Central memory CD8-positive, alpha-beta T cell (primary cell): ENCODE data around the gene CEACAM21.

Experiments used
- ATAC-seq: fragments of 150-1000 bp; cut with Tn5 transposase; replicated peaks from 2 replicates; pipeline ENCODE4 v1.10.0; 2022; ENCODE audit warnings: mild to moderate bottlenecking, moderate FRiP score, moderate number of reproducible peaks; ENCODE audit not compliant: poor library complexity, severe bottlenecking; ENCODE audit errors: extremely low read depth
- DNase-seq, 2 donors: peaks; one replicate each; pipeline ENCODE4 v3.0.0; 2021; ENCODE audit warnings: low spot score in 2 of 2
- H3K27ac Mint-ChIP-seq: one replicate; pipeline ENCODE4 v1.8.0; 2022; ENCODE audit warnings: low read depth, mild to moderate bottlenecking, moderate library complexity, mixed read lengths
- H3K27me3 Mint-ChIP-seq: one replicate; pipeline ENCODE4 v1.8.0; 2022; ENCODE audit warnings: mixed read lengths
- H3K36me3 Mint-ChIP-seq: one replicate; pipeline ENCODE4 v1.8.0; 2022; ENCODE audit warnings: mild to moderate bottlenecking, moderate library complexity, mixed read lengths; ENCODE audit not compliant: insufficient read depth
- H3K4me1 Mint-ChIP-seq: one replicate; pipeline ENCODE4 v1.8.0; 2022; ENCODE audit warnings: mixed read lengths
- H3K4me3 Mint-ChIP-seq: one replicate; pipeline ENCODE4 v1.8.0; 2022; ENCODE audit warnings: mild to moderate bottlenecking, moderate library complexity, mixed read lengths
- H3K9me3 Mint-ChIP-seq: one replicate; pipeline ENCODE4 v1.8.0; 2022; ENCODE audit warnings: mixed read lengths

Gene CEACAM21

DNA sequence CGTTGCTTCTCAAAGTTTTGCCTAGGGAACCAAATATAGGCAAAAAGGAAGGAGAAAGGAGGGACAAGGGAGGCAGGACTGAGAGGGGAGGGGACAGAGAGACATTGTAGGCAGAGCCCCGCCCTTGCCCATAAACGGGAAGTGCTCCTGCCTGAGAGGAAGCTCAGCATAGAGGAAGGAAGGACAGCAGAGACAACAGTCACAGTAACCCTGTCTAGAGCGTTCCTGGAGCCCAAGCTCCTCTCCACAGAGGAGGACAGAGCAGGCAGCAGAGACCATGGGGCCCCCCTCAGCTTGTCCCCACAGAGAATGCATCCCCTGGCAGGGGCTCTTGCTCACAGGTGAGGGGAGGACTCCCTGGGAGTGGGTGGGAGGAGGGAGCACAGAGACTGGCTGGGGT, at the start of gene CEACAM21:
Gene CEACAM21 (plus strand): TSS at position 169 of the 400 bp plus-strand sequence. CDS start 109 bp downstream, at position 278.
- no peaks in the 10 kb centered on the region for H3K27me3 Mint-ChIP-seq
- H3K27ac Mint-ChIP-seq, result no peak within 1 kb of the TSS
- DNase-seq (no peak), ATAC-seq (peak; percentile 70)
- H3K9me3 Mint-ChIP-seq, result no peaks in the 10 kb centered on the region
- peaks cover 22% of the 10 kb centered on the region for H3K4me1 Mint-ChIP-seq
- peak within 1 kb of the TSS; percentile 36 for H3K4me3 Mint-ChIP-seq
- H3K36me3 Mint-ChIP-seq, result peaks cover 8% of the 10 kb centered on the region

DNA sequence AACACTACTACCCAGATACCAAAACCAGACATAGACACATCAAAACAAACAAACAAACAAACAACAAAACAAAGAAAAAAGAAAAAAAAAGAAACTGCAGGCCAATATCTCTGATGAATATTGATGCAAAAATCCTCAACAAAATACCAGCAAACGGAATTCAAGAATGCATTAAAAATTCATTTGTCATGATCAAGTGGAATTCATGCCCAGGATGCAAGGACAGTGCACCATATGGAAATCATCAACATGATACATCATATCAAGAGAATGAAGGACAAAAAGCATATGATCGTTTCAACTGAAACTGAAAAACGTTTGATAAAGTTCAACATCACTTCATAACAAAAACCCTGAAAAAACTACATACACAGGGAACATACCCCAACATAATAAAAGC, 48.9 kb upstream of the CEACAM21 start:
- Mint-ChIP-seq H3K36me3 (peaks cover 8% of the 10 kb centered on the region), H3K27ac (no peak overlapping the region)

DNA sequence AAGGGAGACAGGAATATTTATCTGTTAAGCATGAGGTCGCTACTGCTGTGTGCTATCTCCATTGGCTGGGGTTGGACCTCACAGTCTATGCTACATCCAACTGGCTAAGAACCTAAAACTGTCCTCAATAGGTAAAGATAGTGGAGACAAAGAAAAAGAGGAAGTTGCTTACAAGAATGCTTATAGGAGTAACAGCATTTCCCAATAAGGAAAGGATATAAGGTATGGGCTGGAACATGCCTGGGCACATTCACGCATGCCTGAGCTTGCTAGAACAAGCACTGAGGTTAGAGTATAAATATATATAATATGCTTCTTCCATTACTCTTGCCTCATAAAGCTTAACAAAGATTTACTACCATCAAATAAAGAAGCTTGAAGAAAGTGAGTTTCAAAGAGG, 47.9 kb upstream of the CEACAM21 start:
- Mint-ChIP-seq H3K9me3 (no peaks in the 10 kb centered on the region), H3K27ac (no peak overlapping the region), H3K27me3 (peaks cover 48% of the 10 kb centered on the region), H3K36me3 (peaks cover 7% of the 10 kb centered on the region), H3K4me1 (peaks cover 39% of the 10 kb centered on the region), H3K4me3 (no peak overlapping the region)
- DNase-seq, result no peak
- no peak for ATAC-seq

More for the DNA sequence above, 48.9 kb upstream of the CEACAM21 start:
- H3K4me1 Mint-ChIP-seq, result peaks cover 43% of the 10 kb centered on the region
- H3K27me3 Mint-ChIP-seq, result peaks cover 50% of the 10 kb centered on the region
- H3K9me3 Mint-ChIP-seq, result no peaks in the 10 kb centered on the region
- H3K4me3 Mint-ChIP-seq, result no peak overlapping the region
- DNase-seq, result no peak
- ATAC-seq, result no peak

DNA sequence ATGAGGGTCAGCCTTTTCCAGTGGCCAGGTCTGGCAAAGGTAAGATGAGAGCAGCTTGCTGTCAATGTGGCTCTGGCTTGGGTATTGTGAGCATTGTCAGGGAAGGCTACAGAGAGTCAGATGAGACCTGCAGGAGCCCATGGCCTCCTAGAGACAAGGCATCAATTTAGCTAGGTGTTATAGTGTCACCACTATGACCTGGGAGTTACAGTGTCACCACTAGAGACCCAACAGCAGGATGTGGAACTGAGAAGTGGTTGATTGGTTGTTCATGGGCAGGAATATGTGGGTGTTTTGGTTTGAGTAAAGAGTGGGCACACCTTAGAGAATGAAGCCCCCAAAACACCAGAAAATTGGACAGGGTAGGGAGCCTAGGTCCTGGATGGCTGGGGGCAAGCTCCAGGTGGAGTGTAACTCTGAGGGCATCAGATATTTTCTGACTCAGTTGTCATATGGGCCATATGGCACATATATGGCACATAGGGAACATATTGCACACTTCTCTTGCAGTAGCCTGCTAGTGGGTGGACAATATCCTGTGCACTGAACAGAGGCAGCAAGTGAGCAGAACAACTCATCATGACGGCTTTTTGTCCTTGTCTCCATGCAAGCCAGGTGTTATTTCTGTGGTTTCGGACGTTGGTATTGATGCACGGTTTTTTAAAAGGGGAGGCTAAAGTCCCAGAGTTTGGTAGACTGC, 46.3 kb upstream of the CEACAM21 start:
- Mint-ChIP-seq H3K27ac (peak overlapping the region; percentile 83), H3K36me3 (peaks cover 7% of the 10 kb centered on the region), H3K27me3 (peaks cover 40% of the 10 kb centered on the region), H3K4me1 (peaks cover 49% of the 10 kb centered on the region), H3K9me3 (no peaks in the 10 kb centered on the region), H3K4me3 (peak overlapping the region; percentile 66)
- ATAC-seq, result no peak
- DNase-seq, result no peak

DNA sequence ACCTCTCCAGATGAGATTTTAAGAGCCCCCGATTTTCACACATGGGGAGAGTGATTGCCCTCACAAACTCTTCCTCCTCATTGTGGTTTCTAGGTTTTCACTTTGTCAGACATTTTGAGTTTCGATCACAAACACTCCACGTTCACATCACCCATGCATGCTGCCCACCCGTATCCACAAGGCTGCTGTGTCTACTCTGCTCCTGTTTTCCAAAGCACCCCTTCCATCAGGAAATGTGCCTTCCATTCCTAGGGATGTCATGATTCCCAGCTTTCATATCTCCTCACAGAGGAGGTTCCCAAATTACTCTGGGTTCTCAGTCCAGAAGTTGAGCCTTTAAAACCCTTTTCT, 45.8 kb upstream of the CEACAM21 start:
- no peak for DNase-seq
- Mint-ChIP-seq H3K4me3 (peak overlapping the region; percentile 66), H3K27me3 (peaks cover 34% of the 10 kb centered on the region), H3K4me1 (peaks cover 54% of the 10 kb centered on the region), H3K9me3 (no peaks in the 10 kb centered on the region), H3K36me3 (peaks cover 7% of the 10 kb centered on the region), H3K27ac (peak overlapping the region; percentile 83)
- no peak for ATAC-seq

DNA sequence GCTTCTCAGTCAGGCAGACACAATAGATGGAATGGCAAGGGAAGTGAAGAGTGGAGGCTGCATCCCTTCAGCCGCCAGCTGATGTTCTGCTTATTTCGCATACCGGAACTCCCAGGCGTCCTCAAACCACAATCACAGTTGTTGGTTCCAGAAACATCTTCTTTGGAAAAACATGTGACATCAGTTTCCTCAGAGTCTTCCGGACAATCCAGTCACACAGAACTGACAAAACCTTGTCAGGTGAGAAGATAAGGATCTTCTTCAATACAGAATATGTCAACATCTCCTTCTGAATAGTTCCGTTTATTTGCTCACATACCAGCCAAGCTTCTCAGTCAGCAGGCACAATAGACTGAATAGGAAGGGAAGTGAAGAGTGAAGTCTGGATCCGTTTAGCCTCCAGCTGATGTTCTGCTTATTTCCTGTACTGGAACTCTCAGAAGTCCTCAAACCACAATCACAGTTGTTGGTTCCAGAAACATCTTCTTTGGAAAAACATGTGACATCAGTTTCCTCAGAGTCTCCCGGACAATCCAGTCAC, 45.1 kb upstream of the CEACAM21 start:
- peaks cover 57% of the 10 kb centered on the region for H3K4me1 Mint-ChIP-seq
- no peaks in the 10 kb centered on the region for H3K9me3 Mint-ChIP-seq
- DNase-seq (no peak), ATAC-seq (peak; percentile 53)
- peak overlapping the region; percentile 83 for H3K27ac Mint-ChIP-seq
- H3K27me3 Mint-ChIP-seq, result peaks cover 28% of the 10 kb centered on the region
- H3K4me3 Mint-ChIP-seq, result peak overlapping the region; percentile 66
- H3K36me3 Mint-ChIP-seq, result peaks cover 7% of the 10 kb centered on the region

DNA sequence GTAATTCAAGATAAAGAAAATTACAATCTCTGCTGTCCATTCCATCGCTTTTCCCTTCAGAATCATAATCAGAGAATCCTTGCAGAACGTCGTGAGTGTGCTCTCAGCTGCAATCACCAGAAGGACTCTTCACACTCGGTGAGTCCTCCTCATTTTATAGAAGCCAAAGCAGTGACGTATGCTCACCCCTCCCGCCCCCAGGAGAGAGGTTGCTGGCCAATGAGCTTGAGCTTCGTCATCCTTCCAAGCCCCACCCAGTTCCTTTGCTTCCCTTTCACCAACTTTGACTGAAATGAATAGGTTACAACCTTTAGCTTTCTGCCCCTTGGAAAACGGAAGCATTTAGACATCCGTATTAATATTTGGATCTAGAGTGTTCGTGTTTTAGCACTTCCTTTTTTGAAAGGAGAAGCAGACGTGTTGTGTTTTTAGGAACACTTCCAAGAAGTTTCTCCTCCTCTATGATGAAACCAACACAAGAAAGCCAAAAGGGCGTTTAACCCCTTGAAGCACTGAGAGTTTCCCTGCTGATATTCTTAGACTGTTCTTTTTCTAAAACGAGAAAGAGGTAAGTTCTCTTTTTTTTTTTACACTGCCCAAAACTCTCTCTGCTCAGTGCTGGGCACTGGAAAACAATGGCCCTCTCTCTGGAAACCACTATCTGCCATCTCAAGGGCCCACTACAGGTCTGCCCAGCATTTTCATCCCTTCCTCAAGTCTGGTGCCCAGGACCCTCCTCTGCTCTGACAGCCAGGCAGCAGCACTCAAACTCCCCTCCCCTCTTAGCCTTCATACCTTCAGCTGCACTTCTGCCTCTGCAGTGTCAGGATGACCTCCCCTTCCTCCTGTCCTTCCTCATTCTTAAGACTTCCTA, 44.3 kb upstream of the CEACAM21 start:
- Mint-ChIP-seq H3K27me3 (peaks cover 19% of the 10 kb centered on the region), H3K36me3 (peaks cover 7% of the 10 kb centered on the region), H3K9me3 (no peaks in the 10 kb centered on the region), H3K27ac (peak overlapping the region; percentile 83), H3K4me3 (peak overlapping the region; percentile 66), H3K4me1 (peaks cover 57% of the 10 kb centered on the region)
- ATAC-seq (peak; percentile 85), DNase-seq (peak; percentile 53 to 74)

DNA sequence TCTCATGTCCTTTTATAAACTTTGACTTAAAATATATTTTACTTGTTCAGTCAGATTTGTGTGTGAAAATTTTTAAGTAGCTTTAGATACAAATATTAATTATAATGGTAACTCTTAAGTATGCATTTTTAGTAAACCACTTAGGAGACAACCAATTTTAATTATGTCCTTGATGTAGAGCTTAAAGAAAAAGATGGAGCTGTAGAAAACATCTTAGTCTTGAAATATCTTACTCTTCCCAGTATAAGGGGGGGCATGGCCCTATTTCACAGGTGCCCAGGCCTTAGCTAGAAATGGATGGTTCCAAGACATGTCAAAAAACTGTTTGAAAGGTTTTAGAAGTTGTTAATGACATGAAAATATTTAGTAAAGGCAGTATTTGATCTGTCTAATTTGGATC, 43.4 kb upstream of the CEACAM21 start:
- H3K27me3 Mint-ChIP-seq, result peaks cover 11% of the 10 kb centered on the region
- peaks cover 57% of the 10 kb centered on the region for H3K4me1 Mint-ChIP-seq
- DNase-seq (no peak), ATAC-seq (no peak)
- peak overlapping the region; percentile 83 for H3K27ac Mint-ChIP-seq
- H3K9me3 Mint-ChIP-seq, result no peaks in the 10 kb centered on the region
- no peak overlapping the region for H3K4me3 Mint-ChIP-seq
- H3K36me3 Mint-ChIP-seq, result peaks cover 7% of the 10 kb centered on the region

DNA sequence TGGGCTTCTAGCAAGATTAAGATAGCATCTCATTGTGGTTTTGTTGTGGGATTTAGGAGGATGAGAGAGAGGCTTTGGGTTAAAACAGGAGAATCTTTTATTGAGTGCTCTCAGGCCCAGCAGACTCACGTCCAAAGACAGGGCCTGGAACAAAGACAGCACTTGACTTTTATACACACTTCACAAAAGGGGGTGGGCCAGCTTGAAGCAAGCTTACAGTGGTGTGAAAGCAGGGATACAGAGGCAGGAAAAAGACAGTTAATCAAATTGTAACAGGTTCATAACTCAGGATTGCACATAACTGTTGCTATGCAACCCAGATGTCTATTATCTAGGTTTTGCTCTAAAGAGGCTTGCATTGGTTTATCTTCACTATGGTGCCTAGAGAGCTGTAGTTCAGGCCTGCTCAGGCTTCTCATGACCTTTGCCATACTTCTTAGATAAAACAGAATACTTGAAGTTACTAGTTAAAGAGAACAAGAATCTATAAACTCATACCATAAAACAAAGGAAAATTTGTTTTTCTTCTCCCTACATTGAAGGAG, 42.2 kb upstream of the CEACAM21 start:
- Mint-ChIP-seq H3K4me1 (peaks cover 57% of the 10 kb centered on the region), H3K4me3 (no peak overlapping the region), H3K9me3 (no peaks in the 10 kb centered on the region), H3K27ac (no peak overlapping the region), H3K27me3 (peaks cover 12% of the 10 kb centered on the region), H3K36me3 (peaks cover 7% of the 10 kb centered on the region)
- DNase-seq, result no peak
- ATAC-seq, result no peak

DNA sequence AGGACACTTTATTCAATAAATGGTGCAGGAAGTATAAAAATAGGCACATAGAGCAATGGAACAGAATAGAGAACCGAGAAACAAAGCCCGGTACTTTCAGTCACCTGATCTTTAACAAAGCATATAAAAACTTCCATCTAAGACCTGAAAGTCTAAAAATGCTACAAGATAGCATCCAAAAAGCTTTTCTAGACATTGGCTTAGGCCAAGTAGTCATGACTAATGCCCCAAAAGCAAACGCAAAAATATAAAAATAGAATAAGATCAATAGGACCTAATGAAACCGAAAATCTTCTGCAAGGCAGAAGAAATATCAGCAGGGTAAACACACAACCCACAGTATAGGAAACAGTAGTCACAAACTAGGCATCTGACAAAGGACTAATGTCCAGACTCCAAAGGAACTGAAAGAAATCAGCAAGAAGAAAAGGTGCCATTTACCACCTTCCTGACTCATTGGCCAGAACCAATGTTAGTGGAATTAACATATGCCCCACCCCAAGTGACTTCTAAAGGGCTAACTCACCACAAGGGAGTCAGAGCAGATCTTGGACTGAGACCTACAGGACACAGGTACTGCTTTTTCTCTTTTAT, 40.8 kb upstream of the CEACAM21 start:
- Mint-ChIP-seq H3K27ac (no peak overlapping the region), H3K36me3 (peaks cover 7% of the 10 kb centered on the region), H3K9me3 (no peaks in the 10 kb centered on the region), H3K4me3 (peak overlapping the region; percentile 43), H3K4me1 (peaks cover 43% of the 10 kb centered on the region), H3K27me3 (peaks cover 19% of the 10 kb centered on the region)
- ATAC-seq, result no peak
- DNase-seq, result no peak

DNA sequence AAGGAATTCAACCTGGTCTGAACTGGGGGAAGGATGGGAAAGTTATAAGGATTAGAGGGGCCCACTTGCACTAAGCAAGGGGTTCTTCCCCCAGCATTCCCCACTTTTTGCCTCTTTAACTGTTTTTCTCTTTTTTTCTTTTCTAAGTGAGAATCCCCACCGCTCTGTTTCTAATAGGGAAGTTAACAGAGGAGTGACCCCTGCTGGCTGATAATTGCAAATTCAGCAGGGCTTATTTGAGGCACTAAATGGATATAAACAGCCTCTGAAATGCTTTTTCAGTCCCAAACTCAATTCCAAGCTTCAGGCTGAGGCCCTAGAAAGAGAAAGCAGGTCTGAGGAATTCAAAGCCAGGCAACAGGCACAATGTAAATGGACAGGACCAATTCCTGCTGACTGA, 38.2 kb upstream of the CEACAM21 start:
- H3K4me3 Mint-ChIP-seq, result no peak overlapping the region
- H3K27me3 Mint-ChIP-seq, result peaks cover 19% of the 10 kb centered on the region
- DNase-seq, result no peak
- H3K27ac Mint-ChIP-seq, result no peak overlapping the region
- H3K36me3 Mint-ChIP-seq, result no peaks in the 10 kb centered on the region
- H3K4me1 Mint-ChIP-seq, result peaks cover 30% of the 10 kb centered on the region
- no peak for ATAC-seq
- H3K9me3 Mint-ChIP-seq, result no peaks in the 10 kb centered on the region

DNA sequence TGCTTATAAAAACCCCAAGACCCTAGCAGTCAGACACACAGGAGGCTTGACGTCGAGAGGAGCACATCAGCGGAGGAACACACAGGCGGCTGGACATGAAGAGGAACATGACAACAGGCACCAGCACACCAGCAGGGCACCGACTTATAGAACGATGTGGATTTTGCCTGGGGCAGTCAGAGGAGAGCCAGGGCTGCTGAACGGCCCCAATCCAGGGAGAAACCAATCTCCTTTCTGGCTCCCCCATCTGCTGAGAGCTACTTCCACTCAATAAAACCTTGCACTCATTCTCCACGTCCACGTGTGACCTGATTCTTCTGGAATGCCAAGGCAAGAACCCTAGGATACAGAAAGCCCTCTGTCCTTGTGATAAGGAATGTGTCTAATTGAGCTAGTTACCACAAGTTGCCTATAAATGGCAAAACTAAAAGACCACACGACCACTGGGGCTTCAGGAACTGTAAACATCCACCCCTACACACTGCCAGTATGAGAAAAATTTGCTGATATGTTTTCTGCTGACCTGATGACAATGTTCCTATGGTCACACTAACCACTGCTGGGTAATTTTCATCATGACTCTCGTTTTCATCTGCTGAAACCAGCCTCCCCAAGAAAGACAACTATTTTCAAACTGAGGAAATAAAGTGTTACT, 35.8 kb upstream of the CEACAM21 start:
- Mint-ChIP-seq H3K9me3 (no peaks in the 10 kb centered on the region), H3K27ac (no peak overlapping the region), H3K4me1 (peaks cover 25% of the 10 kb centered on the region), H3K4me3 (no peak overlapping the region), H3K27me3 (peaks cover 11% of the 10 kb centered on the region), H3K36me3 (no peaks in the 10 kb centered on the region)
- ATAC-seq, result no peak
- no peak for DNase-seq
